ENCODE results near the gene GNAT1. TPM values are rescaled to one million over a fixed set of nuclear protein-coding genes. Genes with fewer than 3 reads are reported as not detected.

The GNAT1 gene
- polyA plus RNA-seq, 1 donor (not counting 4 experiments of a cell fraction or from before 2014, with no cell fraction given), result 0.12 TPM

DNA sequence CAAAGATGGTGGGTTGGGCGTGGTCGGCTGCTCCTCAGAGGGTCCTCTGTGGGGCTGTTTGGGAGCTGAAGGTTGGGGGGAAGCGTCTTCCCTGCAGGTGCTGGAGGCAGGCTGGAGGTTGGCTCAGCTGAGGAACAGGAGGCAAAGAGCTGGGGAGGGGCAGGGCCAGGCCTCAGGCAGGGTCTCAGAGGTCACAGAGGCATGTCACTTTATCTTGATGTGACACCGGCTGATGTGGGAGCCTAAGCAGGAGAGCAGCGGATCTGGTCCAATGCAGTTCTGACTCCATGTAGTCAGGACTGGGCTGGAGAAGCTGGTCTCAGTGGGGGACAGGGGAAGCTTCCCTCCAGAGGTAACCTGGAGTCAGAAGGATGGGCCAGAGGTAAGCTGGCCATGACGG is 7.7 kb upstream of the GNAT1 start:
- Histone ChIP-seq H3K4me3 (ENCODE audit: control insufficient read depth in 2 of 3, extremely low read depth in 1 of 3, insufficient read depth in 2 of 3, low read depth in 1 of 3, low read length in 3 of 3) (no peak overlapping the region), H3K79me2 (ENCODE audit: control insufficient read depth, insufficient read depth, low read length) (no peaks in the 10 kb centered on the region), H3K9me3 (ENCODE audit: control insufficient read depth, low read depth, low read length) (no peaks in the 10 kb centered on the region), H3K4me1 (ENCODE audit: control insufficient read depth, extremely low read depth, insufficient read depth, low read length) (no peaks in the 10 kb centered on the region), H2AFZ (ENCODE audit: control insufficient read depth, low read length) (no peak overlapping the region), H3K27ac (ENCODE audit: control insufficient read depth, insufficient read depth, low read length) (no peak overlapping the region), H3K27me3 (ENCODE audit: control insufficient read depth, extremely low read depth, insufficient read depth, low read length) (no peaks in the 10 kb centered on the region), H3K9me1 (ENCODE audit: control insufficient read depth, extremely low read depth, insufficient read depth, low read length) (no peaks in the 10 kb centered on the region), H3K36me3 (ENCODE audit: control insufficient read depth in 2 of 2, extremely low read depth in 1 of 2, insufficient read depth in 2 of 2, low read length in 2 of 2) (peaks cover 57% of the 10 kb centered on the region in 2 experiments), H4K20me1 (ENCODE audit: control insufficient read depth, extremely low read depth, insufficient read depth, low read length) (peaks cover 3% of the 10 kb centered on the region), H3K4me2 (ENCODE audit: control insufficient read depth, extremely low read depth, insufficient read depth, low read depth, low read length) (no peak overlapping the region), H3K9ac (ENCODE audit: control insufficient read depth, extremely low read depth, insufficient read depth, low read length) (no peak overlapping the region)
- no peak for DNase-seq (ENCODE audit: low read depth, low spot score)
- dilution Hi-C loops (cut with MboI; ENCODE audit: extremely low pct_ligation_motif_present, low sequenced_read_pairs), result no loop called here
- FAIRE-seq, result no peak
- TF ChIP-seq, protein P1, sequence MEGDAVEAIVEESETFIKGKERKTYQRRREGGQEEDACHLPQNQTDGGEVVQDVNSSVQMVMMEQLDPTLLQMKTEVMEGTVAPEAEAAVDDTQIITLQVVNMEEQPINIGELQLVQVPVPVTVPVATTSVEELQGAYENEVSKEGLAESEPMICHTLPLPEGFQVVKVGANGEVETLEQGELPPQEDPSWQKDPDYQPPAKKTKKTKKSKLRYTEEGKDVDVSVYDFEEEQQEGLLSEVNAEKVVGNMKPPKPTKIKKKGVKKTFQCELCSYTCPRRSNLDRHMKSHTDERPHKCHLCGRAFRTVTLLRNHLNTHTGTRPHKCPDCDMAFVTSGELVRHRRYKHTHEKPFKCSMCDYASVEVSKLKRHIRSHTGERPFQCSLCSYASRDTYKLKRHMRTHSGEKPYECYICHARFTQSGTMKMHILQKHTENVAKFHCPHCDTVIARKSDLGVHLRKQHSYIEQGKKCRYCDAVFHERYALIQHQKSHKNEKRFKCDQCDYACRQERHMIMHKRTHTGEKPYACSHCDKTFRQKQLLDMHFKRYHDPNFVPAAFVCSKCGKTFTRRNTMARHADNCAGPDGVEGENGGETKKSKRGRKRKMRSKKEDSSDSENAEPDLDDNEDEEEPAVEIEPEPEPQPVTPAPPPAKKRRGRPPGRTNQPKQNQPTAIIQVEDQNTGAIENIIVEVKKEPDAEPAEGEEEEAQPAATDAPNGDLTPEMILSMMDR (optimal IDR thresholded peaks at IDR 0.05 in 1 of 3, IDR thresholded peaks at IDR 0.05 in 1 of 3, conservative IDR thresholded peaks at IDR 0.05 in 1 of 3; ENCODE audit: extremely low read depth in 1 of 3, insufficient read depth in 2 of 3, low read length in 3 of 3), result no peak
- no peak for TF ChIP-seq EZH2 (IDR thresholded peaks at IDR 0.05; ENCODE audit: low read length)

DNA sequence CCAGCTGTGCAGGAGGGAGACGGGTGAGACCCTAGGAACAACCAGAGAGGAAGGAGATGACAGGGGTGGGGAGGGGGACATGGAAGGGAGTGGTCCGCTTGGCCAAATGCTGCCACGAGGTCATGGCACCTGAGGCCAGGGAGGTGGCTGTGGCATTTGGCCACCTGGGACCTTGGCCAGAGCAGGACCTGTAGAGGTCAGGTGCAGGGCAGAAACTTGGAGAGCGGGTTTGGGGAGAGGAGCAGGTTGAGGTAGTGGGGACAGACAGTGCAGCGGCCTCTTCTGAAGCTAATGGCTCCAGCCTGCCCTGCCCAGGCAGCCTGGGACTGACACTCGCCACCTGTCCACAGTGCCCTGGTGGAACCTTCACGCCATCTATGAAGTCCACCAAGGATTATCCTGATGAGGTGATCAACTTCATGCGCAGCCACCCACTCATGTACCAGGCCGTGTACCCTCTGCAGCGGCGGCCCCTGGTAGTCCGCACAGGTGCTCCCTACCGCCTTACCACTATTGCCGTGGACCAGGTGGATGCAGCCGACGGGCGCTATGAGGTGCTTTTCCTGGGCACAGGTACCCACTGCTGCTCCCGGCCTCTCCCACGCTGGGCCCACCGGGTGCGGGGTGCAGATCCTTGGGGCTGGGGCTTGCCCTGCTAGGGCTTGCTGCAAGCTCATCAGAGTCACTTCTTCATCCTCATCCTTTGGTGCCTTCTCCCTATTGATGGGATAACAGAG is 7.0 kb upstream of the GNAT1 start:
- DNase-seq (ENCODE audit: low read depth, low spot score) (no peak), FAIRE-seq (no peak)

More for the DNA sequence above, 7.0 kb upstream of the GNAT1 start:
- Histone ChIP-seq H4K20me1 (ENCODE audit: control insufficient read depth, extremely low read depth, insufficient read depth, low read length) (peaks cover 6% of the 10 kb centered on the region), H2AFZ (ENCODE audit: control insufficient read depth, low read length) (no peak overlapping the region), H3K4me1 (ENCODE audit: control insufficient read depth, extremely low read depth, insufficient read depth, low read length) (no peaks in the 10 kb centered on the region), H3K9me1 (ENCODE audit: control insufficient read depth, extremely low read depth, insufficient read depth, low read length) (no peaks in the 10 kb centered on the region), H3K27ac (ENCODE audit: control insufficient read depth, insufficient read depth, low read length) (no peak overlapping the region), H3K4me2 (ENCODE audit: control insufficient read depth, extremely low read depth, insufficient read depth, low read depth, low read length) (no peak overlapping the region), H3K79me2 (ENCODE audit: control insufficient read depth, insufficient read depth, low read length) (no peaks in the 10 kb centered on the region), H3K4me3 (ENCODE audit: control insufficient read depth in 2 of 3, extremely low read depth in 1 of 3, insufficient read depth in 2 of 3, low read depth in 1 of 3, low read length in 3 of 3) (no peak overlapping the region), H3K36me3 (ENCODE audit: control insufficient read depth in 2 of 2, extremely low read depth in 1 of 2, insufficient read depth in 2 of 2, low read length in 2 of 2) (peaks cover 56 to 57% of the 10 kb centered on the region in 2 experiments), H3K9ac (ENCODE audit: control insufficient read depth, extremely low read depth, insufficient read depth, low read length) (no peak overlapping the region), H3K27me3 (ENCODE audit: control insufficient read depth, extremely low read depth, insufficient read depth, low read length) (no peaks in the 10 kb centered on the region), H3K9me3 (ENCODE audit: control insufficient read depth, low read depth, low read length) (no peaks in the 10 kb centered on the region)
- no peak for TF ChIP-seq EZH2 (IDR thresholded peaks at IDR 0.05; ENCODE audit: low read length)
- TF ChIP-seq, protein P1 (optimal IDR thresholded peaks at IDR 0.05 in 1 of 3, IDR thresholded peaks at IDR 0.05 in 1 of 3, conservative IDR thresholded peaks at IDR 0.05 in 1 of 3; ENCODE audit: extremely low read depth in 1 of 3, insufficient read depth in 2 of 3, low read length in 3 of 3), result no peak
- dilution Hi-C loops (cut with MboI; ENCODE audit: extremely low pct_ligation_motif_present, low sequenced_read_pairs), result no loop called here
